K562 (cell line): ENCODE results near the gene ASCC1.

Source experiments
- CEBPG ChIP-seq, 3 experiments: fragments of 200-800 bp in 1 of 3; sonication (Bioruptor generic) in 1 of 3; sonication (generic) in 1 of 3; formaldehyde crosslinking in 1 of 3; IDR thresholded peaks in 2 of 3; conservative IDR thresholded peaks in 1 of 3; 2 replicates each; pipeline versions ENCODE4 v1.6.1 to v1.8.0; 2016 to 2022; ENCODE audit warnings: missing compliant biosample characterization in 2 of 3, missing genetic modification characterization in 2 of 3, mild to moderate bottlenecking in 1 of 3, missing genetic modification reagents in 1 of 3
- ERF ChIP-seq: fragments of 450-650 bp; formaldehyde crosslinking; IDR thresholded peaks from 2 replicates; pipeline ENCODE4 v1.4.0; 2020; ENCODE audit warnings: mild to moderate bottlenecking, mixed read lengths
- HNRNPH1 ChIP-seq: fragments of 200-400 bp; formaldehyde crosslinking; optimal IDR thresholded peaks from 2 replicates; pipeline ENCODE3; 2017; ENCODE audit warnings: low read depth, mild to moderate bottlenecking, low read length, moderate library complexity
- ZSCAN29 ChIP-seq: fragments of 450-650 bp; IDR thresholded peaks from 2 replicates; pipeline ENCODE4 v1.6.1; 2017
- TF ChIP-seq, protein P1 (sequence below): fragments of 450-650 bp; formaldehyde crosslinking; IDR thresholded peaks from 2 replicates; pipeline ENCODE4 v1.4.0; 2020; ENCODE audit warnings: mild to moderate bottlenecking, moderate library complexity
- TF ChIP-seq, protein P2 (sequence below), 2 experiments: fragments of 450-650 bp; formaldehyde crosslinking in 1 of 2; IDR thresholded peaks; 2 replicates each; pipeline versions ENCODE4 v1.4.0 to v1.6.1; 2014 to 2020; ENCODE audit warnings: mild to moderate bottlenecking in 2 of 2, borderline replicate concordance in 1 of 2, low read depth in 1 of 2
- TF ChIP-seq, protein P3 (sequence below): fragments of 250-450 bp; sonication (Bioruptor Pico); IDR thresholded peaks from 2 replicates; pipeline ENCODE4 v1.5.0; 2021

- TF ChIP-seq ERF (CRISPR knock-in tag) (no peak), ZSCAN29 (no peak), HNRNPH1 (no peak), CEBPG (CRISPR knock-in tag; IDR thresholded peaks at IDR 0.05) (no peak), CEBPG (tag; conservative IDR thresholded peaks at IDR 0.05 in 1 of 2, IDR thresholded peaks at IDR 0.05 in 1 of 2) (peak; percentile 12 to 71; a peak in 2 of 4 replicates)
- TF ChIP-seq, protein P1, sequence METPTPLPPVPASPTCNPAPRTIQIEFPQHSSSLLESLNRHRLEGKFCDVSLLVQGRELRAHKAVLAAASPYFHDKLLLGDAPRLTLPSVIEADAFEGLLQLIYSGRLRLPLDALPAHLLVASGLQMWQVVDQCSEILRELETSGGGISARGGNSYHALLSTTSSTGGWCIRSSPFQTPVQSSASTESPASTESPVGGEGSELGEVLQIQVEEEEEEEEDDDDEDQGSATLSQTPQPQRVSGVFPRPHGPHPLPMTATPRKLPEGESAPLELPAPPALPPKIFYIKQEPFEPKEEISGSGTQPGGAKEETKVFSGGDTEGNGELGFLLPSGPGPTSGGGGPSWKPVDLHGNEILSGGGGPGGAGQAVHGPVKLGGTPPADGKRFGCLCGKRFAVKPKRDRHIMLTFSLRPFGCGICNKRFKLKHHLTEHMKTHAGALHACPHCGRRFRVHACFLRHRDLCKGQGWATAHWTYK (CRISPR knock-in tag), result no peak
- TF ChIP-seq, protein P2, sequence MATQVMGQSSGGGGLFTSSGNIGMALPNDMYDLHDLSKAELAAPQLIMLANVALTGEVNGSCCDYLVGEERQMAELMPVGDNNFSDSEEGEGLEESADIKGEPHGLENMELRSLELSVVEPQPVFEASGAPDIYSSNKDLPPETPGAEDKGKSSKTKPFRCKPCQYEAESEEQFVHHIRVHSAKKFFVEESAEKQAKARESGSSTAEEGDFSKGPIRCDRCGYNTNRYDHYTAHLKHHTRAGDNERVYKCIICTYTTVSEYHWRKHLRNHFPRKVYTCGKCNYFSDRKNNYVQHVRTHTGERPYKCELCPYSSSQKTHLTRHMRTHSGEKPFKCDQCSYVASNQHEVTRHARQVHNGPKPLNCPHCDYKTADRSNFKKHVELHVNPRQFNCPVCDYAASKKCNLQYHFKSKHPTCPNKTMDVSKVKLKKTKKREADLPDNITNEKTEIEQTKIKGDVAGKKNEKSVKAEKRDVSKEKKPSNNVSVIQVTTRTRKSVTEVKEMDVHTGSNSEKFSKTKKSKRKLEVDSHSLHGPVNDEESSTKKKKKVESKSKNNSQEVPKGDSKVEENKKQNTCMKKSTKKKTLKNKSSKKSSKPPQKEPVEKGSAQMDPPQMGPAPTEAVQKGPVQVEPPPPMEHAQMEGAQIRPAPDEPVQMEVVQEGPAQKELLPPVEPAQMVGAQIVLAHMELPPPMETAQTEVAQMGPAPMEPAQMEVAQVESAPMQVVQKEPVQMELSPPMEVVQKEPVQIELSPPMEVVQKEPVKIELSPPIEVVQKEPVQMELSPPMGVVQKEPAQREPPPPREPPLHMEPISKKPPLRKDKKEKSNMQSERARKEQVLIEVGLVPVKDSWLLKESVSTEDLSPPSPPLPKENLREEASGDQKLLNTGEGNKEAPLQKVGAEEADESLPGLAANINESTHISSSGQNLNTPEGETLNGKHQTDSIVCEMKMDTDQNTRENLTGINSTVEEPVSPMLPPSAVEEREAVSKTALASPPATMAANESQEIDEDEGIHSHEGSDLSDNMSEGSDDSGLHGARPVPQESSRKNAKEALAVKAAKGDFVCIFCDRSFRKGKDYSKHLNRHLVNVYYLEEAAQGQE (IDR thresholded peaks at IDR 0.05; ENCODE audit: borderline replicate concordance), result no peak
- TF ChIP-seq, protein P2 (CRISPR knock-in tag; IDR thresholded peaks at IDR 0.05; ENCODE audit: low read depth), result no peak
- TF ChIP-seq, protein P3, sequence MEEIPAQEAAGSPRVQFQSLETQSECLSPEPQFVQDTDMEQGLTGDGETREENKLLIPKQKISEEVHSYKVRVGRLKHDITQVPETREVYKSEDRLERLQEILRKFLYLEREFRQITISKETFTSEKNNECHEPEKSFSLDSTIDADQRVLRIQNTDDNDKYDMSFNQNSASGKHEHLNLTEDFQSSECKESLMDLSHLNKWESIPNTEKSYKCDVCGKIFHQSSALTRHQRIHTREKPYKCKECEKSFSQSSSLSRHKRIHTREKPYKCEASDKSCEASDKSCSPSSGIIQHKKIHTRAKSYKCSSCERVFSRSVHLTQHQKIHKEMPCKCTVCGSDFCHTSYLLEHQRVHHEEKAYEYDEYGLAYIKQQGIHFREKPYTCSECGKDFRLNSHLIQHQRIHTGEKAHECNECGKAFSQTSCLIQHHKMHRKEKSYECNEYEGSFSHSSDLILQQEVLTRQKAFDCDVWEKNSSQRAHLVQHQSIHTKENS, result no peak
These were observed 116.5 kb downstream of the ASCC1 start for GRCh38 chr10:72099600-72099921.
